ENCODE measurements around the gene EARS2.
"Not testable (repeated sequence)": the region's sequence is repeated elsewhere in the genome, so short reads cannot be mapped to it uniquely, and the experiment has no call there.

EARS2 gene

GRCh38 chr16:23567602-23568001 lies 10.5 kb upstream of the EARS2 start:
- no peak for DNase-seq

GRCh38 chr16:23566724-23567123 lies 9.6 kb upstream of the EARS2 start:
- DNase-seq = no peak

- no peak for DNase-seq
Observed at GRCh38 chr16:23564575-23565363, 7.6 kb upstream of the EARS2 start.

- DNase-seq = no peak
Observed at GRCh38 chr16:23563186-23563585, 6.0 kb upstream of the EARS2 start.

GRCh38 chr16:23562505-23562904 lies 5.4 kb upstream of the EARS2 start:
- no peak for DNase-seq

GRCh38 chr16:23561586-23561985 lies 4.4 kb upstream of the EARS2 start:
- DNase-seq = no peak

GRCh38 chr16:23557779-23558702 lies 891 bp upstream of the EARS2 start:
- peak in 2 of 4 experiments; percentile 40 to 69 for DNase-seq

- no peak for DNase-seq
Observed at GRCh38 chr16:23554536-23554935, 2.6 kb downstream of the EARS2 start.

GRCh38 chr16:23552161-23552560 lies 5.0 kb downstream of the EARS2 start:
- DNase-seq = no peak

- DNase-seq = no peak
Observed at GRCh38 chr16:23549938-23550337, 7.2 kb downstream of the EARS2 start.

GRCh38 chr16:23544436-23544835 lies 12.7 kb downstream of the EARS2 start:
- no peak for DNase-seq

- DNase-seq = not testable (repeated sequence)
Observed at GRCh38 chr16:23540817-23541178, 16.4 kb downstream of the EARS2 start.

- no peak for DNase-seq
Observed at GRCh38 chr16:23539984-23540816, 16.9 kb downstream of the EARS2 start.

GRCh38 chr16:23538919-23539278 lies 18.3 kb downstream of the EARS2 start:
- no peak for DNase-seq

GRCh38 chr16:23537390-23537789 lies 19.8 kb downstream of the EARS2 start:
- DNase-seq = no peak

- no peak for DNase-seq
Observed at GRCh38 chr16:23535901-23536300, 21.2 kb downstream of the EARS2 start.

- DNase-seq = no peak
Observed at GRCh38 chr16:23534868-23535860, 22.0 kb downstream of the EARS2 start.

- DNase-seq = no peak
Observed at GRCh38 chr16:23532448-23532847, 24.7 kb downstream of the EARS2 start.

GRCh38 chr16:23530062-23530461 lies 27.1 kb downstream of the EARS2 start:
- DNase-seq = no peak

GRCh38 chr16:23528644-23529310 lies 28.4 kb downstream of the EARS2 start:
- peak; percentile 41 to 70 (median 64) for DNase-seq
